ENCODE data around the gene CLC. TPM values are rescaled to one million over a fixed set of nuclear protein-coding genes. Genes with fewer than 3 reads are reported as not detected.
"Not testable (repeated sequence)": the region's sequence is repeated elsewhere in the genome, so short reads cannot be mapped to it uniquely, and the experiment has no call there.

Gene CLC
- total RNA-seq, 2 donors from 2014 or later, result not detected

DNA sequence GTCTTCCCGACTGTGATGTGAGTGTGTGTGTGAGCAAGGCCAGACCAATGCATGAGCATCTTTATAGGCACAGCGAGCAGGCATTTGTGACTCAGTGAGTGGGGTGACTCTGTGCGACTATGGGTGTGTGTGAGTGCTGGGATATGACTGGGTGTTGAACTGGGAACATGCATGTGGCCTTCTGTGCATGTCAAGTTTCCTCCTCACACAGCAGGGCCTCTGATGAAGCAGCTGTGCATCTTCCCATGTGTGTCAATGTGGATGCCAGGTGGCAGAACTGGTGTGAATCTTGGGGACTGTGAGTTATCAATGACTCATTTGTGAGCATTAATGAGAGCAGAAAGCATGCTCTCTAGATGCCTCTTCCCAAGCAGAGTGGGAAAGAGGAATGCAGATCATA, 45.7 kb downstream of the CLC start:
- H3K36me3 Mint-ChIP-seq (ENCODE audit: low read depth), result no peaks in the 10 kb centered on the region
- H3K9me3 Mint-ChIP-seq, result no peaks in the 10 kb centered on the region
- no peak for DNase-seq
- no peak overlapping the region for H3K27ac Mint-ChIP-seq
- peaks cover 3% of the 10 kb centered on the region for H3K4me1 Mint-ChIP-seq
- H3K4me1 ChIP-seq (ENCODE audit: control insufficient read depth, insufficient read depth, low read length), result no peaks in the 10 kb centered on the region
- no peak overlapping the region for H3K9ac ChIP-seq (ENCODE audit: extremely low read depth, low read length, poor library complexity, severe bottlenecking)
- no peak overlapping the region for H3K4me3 ChIP-seq (ENCODE audit: low read length)
- H3K27ac ChIP-seq (ENCODE audit: low read depth, low read length), result no peak overlapping the region
- no peaks in the 10 kb centered on the region for H3K9me3 ChIP-seq (ENCODE audit: control insufficient read depth, low read length)
- no peaks in the 10 kb centered on the region for H3K36me3 ChIP-seq (ENCODE audit: control insufficient read depth, insufficient read depth, low read length)
- TF ChIP-seq CTCF (conservative IDR thresholded peaks at IDR 0.05), result no peak
- no peak overlapping the region for H3K4me3 Mint-ChIP-seq
- peaks cover 3% of the 10 kb centered on the region for H3K27me3 Mint-ChIP-seq (ENCODE audit: insufficient read depth)
- H3K27me3 ChIP-seq (ENCODE audit: control insufficient read depth, insufficient read depth, low read length, poor library complexity, severe bottlenecking), result peaks cover 17% of the 10 kb centered on the region
- WGBS, 2 experiments (ENCODE audit: insufficient coverage in 1 of 2, insufficient read length in 1 of 2), result 92% methylated on average over 3 of the region's 3 CpGs

- not testable (repeated sequence) for DNase-seq; H3K4me1 ChIP-seq (ENCODE audit: control insufficient read depth, insufficient read depth, low read length); H3K4me1 Mint-ChIP-seq; H3K36me3 Mint-ChIP-seq (ENCODE audit: low read depth); H3K9ac ChIP-seq (ENCODE audit: extremely low read depth, low read length, poor library complexity, severe bottlenecking); H3K36me3 ChIP-seq (ENCODE audit: control insufficient read depth, insufficient read depth, low read length); H3K4me3 Mint-ChIP-seq; H3K27ac ChIP-seq (ENCODE audit: low read depth, low read length); H3K4me3 ChIP-seq (ENCODE audit: low read length); H3K9me3 Mint-ChIP-seq; H3K27ac Mint-ChIP-seq; H3K27me3 Mint-ChIP-seq (ENCODE audit: insufficient read depth); H3K9me3 ChIP-seq (ENCODE audit: control insufficient read depth, low read length)
- peaks cover 17% of the 10 kb centered on the region for H3K27me3 ChIP-seq (ENCODE audit: control insufficient read depth, insufficient read depth, low read length, poor library complexity, severe bottlenecking)
- WGBS, 2 experiments (ENCODE audit: insufficient coverage in 1 of 2, insufficient read length in 1 of 2), result 80 to 88% methylated on average over 3 to 4 of the region's 4 CpGs
These were observed 49.2 kb downstream of the CLC start for GRCh38 chr19:39688637-39689036.

- H3K9me3 Mint-ChIP-seq, result no peaks in the 10 kb centered on the region
- TF ChIP-seq CTCF (conservative IDR thresholded peaks at IDR 0.05), result no peak
- peaks cover 2% of the 10 kb centered on the region for H3K27me3 Mint-ChIP-seq (ENCODE audit: insufficient read depth)
- Histone ChIP-seq H3K27ac (ENCODE audit: low read depth, low read length) (no peak overlapping the region), H3K27me3 (ENCODE audit: control insufficient read depth, insufficient read depth, low read length, poor library complexity, severe bottlenecking) (peaks cover 13% of the 10 kb centered on the region), H3K9ac (ENCODE audit: extremely low read depth, low read length, poor library complexity, severe bottlenecking) (no peak overlapping the region), H3K4me1 (ENCODE audit: control insufficient read depth, insufficient read depth, low read length) (no peaks in the 10 kb centered on the region), H3K36me3 (ENCODE audit: control insufficient read depth, insufficient read depth, low read length) (no peaks in the 10 kb centered on the region), H3K9me3 (ENCODE audit: control insufficient read depth, low read length) (no peaks in the 10 kb centered on the region), H3K4me3 (ENCODE audit: low read length) (no peak overlapping the region)
- DNase-seq, result no peak
- 80 to 93% methylated on average over 2 to 3 of the region's 3 CpGs for WGBS, 2 experiments (ENCODE audit: insufficient coverage in 1 of 2, insufficient read length in 1 of 2)
- H3K36me3 Mint-ChIP-seq (ENCODE audit: low read depth), result no peaks in the 10 kb centered on the region
- no peak overlapping the region for H3K4me3 Mint-ChIP-seq
- no peak overlapping the region for H3K27ac Mint-ChIP-seq
- peaks cover 3% of the 10 kb centered on the region for H3K4me1 Mint-ChIP-seq
These were observed 51.1 kb downstream of the CLC start for GRCh38 chr19:39686739-39687138.

DNA sequence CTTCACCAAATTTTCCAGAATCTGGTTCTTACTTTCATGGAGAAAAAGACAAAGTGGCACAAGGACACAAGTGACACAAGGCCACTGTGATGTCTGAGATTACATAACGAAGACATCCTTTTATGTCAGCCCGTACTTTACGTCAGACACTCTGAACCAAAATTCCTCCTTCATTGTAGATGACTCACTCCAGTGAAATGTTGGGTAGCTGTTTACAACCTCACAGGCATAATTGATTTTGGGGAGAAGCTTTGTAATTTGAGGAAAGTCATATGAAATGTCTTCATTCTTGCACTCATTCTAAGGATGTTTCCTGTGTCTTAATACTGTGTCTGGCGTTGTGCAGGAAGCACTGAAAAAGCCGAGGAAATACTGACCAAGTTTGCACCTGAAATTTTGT, 53.6 kb downstream of the CLC start:
- no peaks in the 10 kb centered on the region for H3K9me3 Mint-ChIP-seq
- no peak for DNase-seq
- no peaks in the 10 kb centered on the region for H3K27me3 ChIP-seq (ENCODE audit: control insufficient read depth, insufficient read depth, low read length, poor library complexity, severe bottlenecking)
- no peaks in the 10 kb centered on the region for H3K36me3 Mint-ChIP-seq (ENCODE audit: low read depth)
- H3K27ac Mint-ChIP-seq, result no peak overlapping the region
- H3K27me3 Mint-ChIP-seq (ENCODE audit: insufficient read depth), result no peaks in the 10 kb centered on the region
- H3K4me1 Mint-ChIP-seq, result no peaks in the 10 kb centered on the region
- H3K9me3 ChIP-seq (ENCODE audit: control insufficient read depth, low read length), result no peaks in the 10 kb centered on the region
- no peak overlapping the region for H3K27ac ChIP-seq (ENCODE audit: low read depth, low read length)
- no peaks in the 10 kb centered on the region for H3K4me1 ChIP-seq (ENCODE audit: control insufficient read depth, insufficient read depth, low read length)
- no peak overlapping the region for H3K4me3 Mint-ChIP-seq
- no peaks in the 10 kb centered on the region for H3K36me3 ChIP-seq (ENCODE audit: control insufficient read depth, insufficient read depth, low read length)
- no peak overlapping the region for H3K4me3 ChIP-seq (ENCODE audit: low read length)
- TF ChIP-seq CTCF (conservative IDR thresholded peaks at IDR 0.05), result no peak
- no peak overlapping the region for H3K9ac ChIP-seq (ENCODE audit: extremely low read depth, low read length, poor library complexity, severe bottlenecking)
- 79 to 82% methylated on average over 5 of the region's 5 CpGs for WGBS, 2 experiments (ENCODE audit: insufficient coverage in 1 of 2, insufficient read length in 1 of 2)
